HCT116 (cell line): ENCODE measurements around the gene HRH2. TPM values are rescaled to one million over a fixed set of nuclear protein-coding genes. Genes with fewer than 3 reads are reported as not detected.

ENCODE experiments used
- ATAC-seq: fragments of 200-7000 bp; cut with Tn5 transposase; 2 replicates; pipeline ENCODE4 v1.9.1; 2020; ENCODE audit warnings: mild to moderate bottlenecking, moderate library complexity
- BruUV-seq: library from RNA; stranded (reverse); fragments of 400-500 nt; replicated peaks from 2 replicates; lab custom pipeline; 2021; lab: Mats Ljungman, UMichigan
- CTCF ChIA-PET: fragments of 300-600 bp; sonication (Branson Sonifier 250); formaldehyde crosslinking; loops from one replicate; lab custom pipeline; 2021; ENCODE audit warnings: antibody characterized with exemption; lab: Charles Lee
- POLR2A ChIA-PET: fragments of 300-600, 350-600 bp; sonication (Branson Sonifier 250); formaldehyde crosslinking; loops from one replicate; lab custom pipeline; 2021; ENCODE audit warnings: antibody characterized with exemption; lab: Charles Lee
- RAD21 ChIA-PET, 2 experiments: fragments of 300-600 bp; sonication (Branson Sonifier 250); formaldehyde crosslinking; loops; one replicate each; lab custom pipeline; 2023; ENCODE audit warnings: low total read pairs in 2 of 2; ENCODE audit not compliant: uncharacterized antibody in 2 of 2, unreplicated experiment in 2 of 2, low non-redundant PET in 1 of 2; lab: Charles Lee
- DNase-seq: peaks from one replicate; pipeline ENCODE4 v3.0.0-alpha.2; 2010; ENCODE audit warnings: low read depth, low spot score
- H2AFZ ChIP-seq: fragments of 200-600 bp; shearing (Covaris generic), sonication (generic); 2 replicates; pipeline ENCODE4 v1.6.1; 2017; ENCODE audit warnings: low read depth, mixed run types, mixed read lengths, antibody characterized with exemption, low read length; ENCODE audit not compliant: poor library complexity, severe bottlenecking
- H3K27ac ChIP-seq: 2 replicates; pipeline ENCODE4 v1.5.1; 2012; ENCODE audit warnings: low read depth, low read length
- H3K27me3 ChIP-seq: fragments of 200-600 bp; sonication (generic); 2 replicates; pipeline ENCODE4 v1.6.1; 2016; ENCODE audit warnings: mixed run types, low read length, mixed read lengths; ENCODE audit not compliant: insufficient read depth
- H3K36me3 ChIP-seq, 2 experiments: fragments of 200-500 bp in 1 of 2; fragments of 200-600 bp in 1 of 2; sonication (Bioruptor generic) in 1 of 2; sonication (generic) in 1 of 2; 2 replicates each; pipeline versions ENCODE4 v1.5.1 to v1.6.1; 2014 to 2016; ENCODE audit warnings: low read length in 2 of 2, inconsistent platforms in 1 of 2, mixed read lengths in 1 of 2, mixed run types in 1 of 2; ENCODE audit not compliant: insufficient read depth in 2 of 2, control insufficient read depth in 1 of 2
- H3K4me1 ChIP-seq, 2 experiments: fragments of 200-600 bp in 1 of 2; sonication (generic) in 1 of 2; 2 replicates each; pipeline versions ENCODE4 v1.5.1 to v1.6.1; 2012 to 2017; ENCODE audit warnings: low read length in 2 of 2, inconsistent platforms in 1 of 2, mild to moderate bottlenecking in 1 of 2, mixed read lengths in 1 of 2, mixed run types in 1 of 2, moderate library complexity in 1 of 2; ENCODE audit not compliant: insufficient read depth in 2 of 2, control insufficient read depth in 1 of 2
- H3K4me2 ChIP-seq: fragments of 200-600 bp; sonication (generic); 2 replicates; pipeline ENCODE4 v1.6.1; 2017; ENCODE audit warnings: mixed run types, low read length, mixed read lengths
- H3K4me3 ChIP-seq, 2 experiments: fragments of 200-600 bp in 1 of 2; sonication (generic) in 1 of 2; replicated peaks in 1 of 2; 2 replicates each; pipeline ENCODE4 v1.5.1; 2011 to 2016; ENCODE audit warnings: low read length in 2 of 2, control low read depth in 1 of 2, low read depth in 1 of 2, mild to moderate bottlenecking in 1 of 2, mixed read lengths in 1 of 2, mixed run types in 1 of 2
- H3K79me2 ChIP-seq: fragments of 200-600 bp; sonication (generic); 2 replicates; pipeline ENCODE4 v1.6.1; 2017; ENCODE audit warnings: mild to moderate bottlenecking, mixed run types, low read length, moderate library complexity, mixed read lengths; ENCODE audit not compliant: insufficient read depth
- H3K9ac ChIP-seq: fragments of 200-600 bp; sonication (generic); 2 replicates; pipeline ENCODE4 v1.6.1; 2016; ENCODE audit warnings: low read length, mixed read lengths
- H3K9me2 ChIP-seq: fragments of 200-600 bp; sonication (generic), shearing (Covaris generic); 2 replicates; pipeline ENCODE4 v1.6.1; 2017; ENCODE audit warnings: mixed run types, mild to moderate bottlenecking, moderate library complexity; ENCODE audit not compliant: insufficient read depth
- H3K9me3 ChIP-seq, 2 experiments: fragments of 200-500 bp in 1 of 2; fragments of 200-600 bp in 1 of 2; sonication (Bioruptor generic) in 1 of 2; sonication (generic) in 1 of 2; 2 replicates each; pipeline ENCODE4 v1.6.1; 2014 to 2017; ENCODE audit warnings: low read length in 2 of 2, mixed read lengths in 2 of 2, inconsistent platforms in 1 of 2, low read depth in 1 of 2, mild to moderate bottlenecking in 1 of 2, mixed run types in 1 of 2, moderate library complexity in 1 of 2; ENCODE audit not compliant: control insufficient read depth in 1 of 2, insufficient read depth in 1 of 2
- H4K20me1 ChIP-seq: fragments of 200-600 bp; sonication (generic), shearing (Covaris generic); 2 replicates; pipeline ENCODE4 v1.6.1; 2017; ENCODE audit warnings: mixed run types, mild to moderate bottlenecking, moderate library complexity; ENCODE audit not compliant: insufficient read depth
- ATF3 ChIP-seq: IDR thresholded peaks from 2 replicates; pipeline ENCODE4 v1.6.1; 2012
- CEBPB ChIP-seq: IDR thresholded peaks from 2 replicates; pipeline ENCODE4 v1.6.1; 2012; ENCODE audit warnings: low read depth
- ELF1 ChIP-seq: IDR thresholded peaks from 2 replicates; pipeline ENCODE4 v1.6.1; 2012; ENCODE audit warnings: low read depth, borderline replicate concordance
- EZH2phosphoT487 ChIP-seq: fragments of 200-600 bp; IDR thresholded peaks from 2 replicates; pipeline ENCODE4 v1.6.1; 2018; ENCODE audit warnings: antibody characterized with exemption, borderline replicate concordance
- FOSL1 ChIP-seq: IDR thresholded peaks from 2 replicates; pipeline ENCODE4 v1.6.1; 2012; ENCODE audit warnings: low read depth
- JUND ChIP-seq: IDR thresholded peaks from 2 replicates; pipeline ENCODE4 v1.6.1; 2012
- MAX ChIP-seq: IDR thresholded peaks from 2 replicates; pipeline ENCODE4 v1.6.1; 2012
- POLR2A ChIP-seq: IDR thresholded peaks from 2 replicates; pipeline ENCODE4 v1.7.0; 2011; ENCODE audit warnings: borderline replicate concordance; ENCODE audit not compliant: insufficient read depth, insufficient read length; ENCODE audit errors: extremely low read depth
- RAD21 ChIP-seq: IDR thresholded peaks from 2 replicates; pipeline ENCODE4 v1.6.1; 2012; ENCODE audit warnings: low read depth, mild to moderate bottlenecking
- REST ChIP-seq: IDR thresholded peaks from 2 replicates; pipeline ENCODE4 v1.6.1; 2012; ENCODE audit warnings: low read depth
- SP1 ChIP-seq: IDR thresholded peaks from 2 replicates; pipeline ENCODE4 v1.6.1; 2012; ENCODE audit warnings: low read depth
- SRF ChIP-seq: IDR thresholded peaks from 2 replicates; pipeline ENCODE4 v1.6.1; 2012; ENCODE audit warnings: low read depth
- YY1 ChIP-seq: IDR thresholded peaks from 2 replicates; pipeline ENCODE4 v1.6.1; 2011; ENCODE audit warnings: low read length, low read depth, moderate library complexity, mild to moderate bottlenecking; ENCODE audit not compliant: insufficient replicate concordance; ENCODE audit errors: extremely low read depth
- ZFX ChIP-seq: fragments of 450-650 bp; IDR thresholded peaks from 2 replicates; pipeline ENCODE4 v1.6.1; 2017
- intact Hi-C: fragments of 100-400 bp; cut with micrococcal nuclease; formaldehyde crosslinking; loops from 2 replicates; pipeline ENCODE4 v1.10.0; 2022
- total RNA-seq: library from RNA; stranded (reverse); gene quantifications from one replicate; pipeline ENCODE4 v1.2.1, GENCODE V29; 2021; ENCODE audit not compliant: unreplicated experiment
- TF ChIP-seq, protein P1 (sequence below): IDR thresholded peaks from 2 replicates; pipeline ENCODE4 v1.6.1; 2011; ENCODE audit warnings: mild to moderate bottlenecking, low read length, moderate library complexity; ENCODE audit not compliant: insufficient replicate concordance; ENCODE audit errors: extremely low read depth

The HRH2 gene
- total RNA-seq, 1 experiment from 2014 or later = 0.12 TPM

DNA sequence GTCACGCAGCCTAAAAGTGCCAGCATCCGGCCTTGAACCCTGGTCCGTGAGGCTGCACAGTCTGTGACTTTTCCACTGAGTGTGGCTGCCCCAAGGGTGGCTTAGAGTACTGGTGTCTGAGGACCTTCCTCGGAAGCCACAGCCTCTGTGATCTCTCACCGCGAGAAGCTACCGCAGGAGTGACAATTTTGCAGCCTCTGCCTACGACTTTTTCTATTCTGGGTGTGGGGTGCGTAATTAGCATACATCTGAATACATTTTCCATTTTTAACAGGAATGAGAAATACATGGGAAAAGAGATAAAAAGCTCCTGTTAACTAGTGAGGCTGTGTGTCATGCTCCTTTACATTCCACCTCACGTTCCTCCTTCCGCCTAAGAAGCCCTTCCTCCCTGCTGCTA is 48.3 kb upstream of the HRH2 start:
- ATAC-seq (no peak), DNase-seq (no peak)
- Histone ChIP-seq H3K4me3 (no peak overlapping the region), H3K79me2 (no peaks in the 10 kb centered on the region), H3K27ac (no peak overlapping the region), H4K20me1 (no peaks in the 10 kb centered on the region; the same call in 1 of the 2 replicates), H3K4me2 (no peak overlapping the region), H3K4me1 (no peaks in the 10 kb centered on the region), H3K9ac (no peak overlapping the region), H3K27me3 (no peaks in the 10 kb centered on the region), H3K9me2 (no peaks in the 10 kb centered on the region), H3K36me3 (no peaks in the 10 kb centered on the region), H3K9me3 (no peaks in the 10 kb centered on the region), H2AFZ (no peak overlapping the region)
- intact Hi-C loops = no loop called here
- BruUV-seq = no TSS peak
- ChIA-PET RAD21 (no interaction called here), POLR2A (no interaction called here), CTCF (no interaction called here)
- TF ChIP-seq, protein P1, sequence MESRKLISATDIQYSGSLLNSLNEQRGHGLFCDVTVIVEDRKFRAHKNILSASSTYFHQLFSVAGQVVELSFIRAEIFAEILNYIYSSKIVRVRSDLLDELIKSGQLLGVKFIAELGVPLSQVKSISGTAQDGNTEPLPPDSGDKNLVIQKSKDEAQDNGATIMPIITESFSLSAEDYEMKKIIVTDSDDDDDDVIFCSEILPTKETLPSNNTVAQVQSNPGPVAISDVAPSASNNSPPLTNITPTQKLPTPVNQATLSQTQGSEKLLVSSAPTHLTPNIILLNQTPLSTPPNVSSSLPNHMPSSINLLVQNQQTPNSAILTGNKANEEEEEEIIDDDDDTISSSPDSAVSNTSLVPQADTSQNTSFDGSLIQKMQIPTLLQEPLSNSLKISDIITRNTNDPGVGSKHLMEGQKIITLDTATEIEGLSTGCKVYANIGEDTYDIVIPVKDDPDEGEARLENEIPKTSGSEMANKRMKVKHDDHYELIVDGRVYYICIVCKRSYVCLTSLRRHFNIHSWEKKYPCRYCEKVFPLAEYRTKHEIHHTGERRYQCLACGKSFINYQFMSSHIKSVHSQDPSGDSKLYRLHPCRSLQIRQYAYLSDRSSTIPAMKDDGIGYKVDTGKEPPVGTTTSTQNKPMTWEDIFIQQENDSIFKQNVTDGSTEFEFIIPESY = no peak
- TF ChIP-seq ZFX (no peak), REST (no peak), CEBPB (no peak), FOSL1 (no peak), YY1 (no peak), EZH2phosphoT487 (no peak), MAX (no peak), ATF3 (no peak), SRF (no peak), JUND (no peak), POLR2A (no peak), SP1 (no peak), ELF1 (no peak), RAD21 (no peak)
